HG03520 (cell line): Measurements from ENCODE around the gene ST8SIA2.

Experiments
- ATAC-seq: cut with Tn5 transposase; IDR thresholded peaks from one replicate; pipeline ENCODE4 v1.9.1; 2021; ENCODE audit warnings: mild to moderate bottlenecking, moderate library complexity; ENCODE audit not compliant: unreplicated experiment

ST8SIA2 gene

DNA sequence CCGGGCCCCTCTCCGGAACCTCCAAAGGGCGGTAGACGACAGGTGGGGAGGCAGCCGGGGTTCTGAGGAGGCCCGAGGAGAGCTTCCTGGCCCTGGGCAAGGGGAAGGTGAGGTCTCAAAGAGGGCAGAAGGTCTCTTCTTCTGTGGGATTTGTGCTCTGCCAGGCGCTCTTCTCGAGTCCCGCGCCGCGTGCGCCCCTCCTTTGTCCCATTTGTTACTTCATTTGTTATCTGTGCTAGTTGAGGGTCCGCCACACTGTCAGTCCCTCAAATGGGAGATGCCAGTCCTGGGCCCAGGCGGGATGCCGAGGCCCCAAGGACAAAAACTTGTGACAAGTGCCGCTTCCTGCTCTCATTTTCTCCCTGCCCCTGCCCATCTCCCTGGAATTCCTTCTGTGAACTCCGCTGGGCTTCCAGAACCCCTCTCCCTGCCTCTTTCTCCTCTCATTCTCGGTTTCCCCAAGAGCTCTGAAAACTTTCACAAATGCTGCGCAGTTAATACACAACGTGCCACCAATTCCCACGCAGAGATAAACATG, 1.5 kb downstream of the ST8SIA2 start:
- ATAC-seq = no peak

DNA sequence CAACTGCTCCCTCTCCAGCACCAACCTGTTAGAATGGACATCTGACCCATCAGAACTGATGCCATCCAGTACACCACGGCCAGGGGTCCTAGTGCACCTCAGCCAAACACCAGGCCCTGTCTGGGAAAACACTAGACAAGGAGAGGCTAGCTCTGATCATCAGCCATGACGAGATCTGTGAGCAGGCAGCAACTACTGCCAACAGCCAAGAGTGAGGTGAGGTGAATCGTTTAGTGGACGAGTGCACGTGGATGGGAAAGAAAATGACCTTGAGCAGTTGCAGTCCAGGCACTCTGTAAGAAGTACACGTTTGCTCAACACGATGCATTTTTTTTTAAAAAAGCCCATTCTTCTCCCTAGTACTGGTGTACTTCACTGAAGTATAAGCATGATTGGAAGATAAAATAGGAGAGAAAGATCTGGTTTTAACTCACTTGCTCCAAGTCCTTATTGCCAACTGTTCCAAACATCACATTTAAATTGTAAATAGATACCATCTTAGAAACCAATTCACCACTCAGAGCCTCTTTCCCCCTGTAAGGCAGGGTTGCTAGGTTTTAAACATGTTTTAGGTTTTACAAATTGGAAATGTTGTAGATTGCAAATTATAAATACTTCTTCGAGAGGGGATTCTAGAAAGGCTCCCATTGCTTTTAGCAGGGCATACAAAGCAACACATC, 5.7 kb downstream of the ST8SIA2 start:
- ATAC-seq = no peak

DNA sequence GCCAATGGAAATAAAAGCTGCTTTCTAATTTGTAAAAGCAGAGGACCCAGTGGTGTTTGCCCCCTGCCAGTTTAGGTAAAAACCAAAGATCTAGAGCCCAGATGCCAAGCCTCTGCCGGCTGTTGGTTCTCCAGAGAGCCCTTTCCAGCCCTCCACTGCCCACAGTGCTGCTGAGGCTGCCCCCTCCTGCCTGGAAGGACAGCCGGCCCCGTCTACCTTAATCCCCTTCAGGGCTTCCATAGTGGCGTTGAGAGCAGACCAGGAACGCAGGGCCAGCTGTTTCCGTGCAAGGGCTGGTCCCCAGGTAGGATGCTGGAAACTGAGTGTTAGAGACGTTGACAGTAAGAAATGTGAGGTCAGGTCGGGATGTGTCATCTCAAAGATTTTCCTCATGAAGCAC, 6.9 kb downstream of the ST8SIA2 start:
- no peak for ATAC-seq

- ATAC-seq = no peak
These were observed 7.5 kb downstream of the ST8SIA2 start for GRCh38 chr15:92400980-92401787.

DNA sequence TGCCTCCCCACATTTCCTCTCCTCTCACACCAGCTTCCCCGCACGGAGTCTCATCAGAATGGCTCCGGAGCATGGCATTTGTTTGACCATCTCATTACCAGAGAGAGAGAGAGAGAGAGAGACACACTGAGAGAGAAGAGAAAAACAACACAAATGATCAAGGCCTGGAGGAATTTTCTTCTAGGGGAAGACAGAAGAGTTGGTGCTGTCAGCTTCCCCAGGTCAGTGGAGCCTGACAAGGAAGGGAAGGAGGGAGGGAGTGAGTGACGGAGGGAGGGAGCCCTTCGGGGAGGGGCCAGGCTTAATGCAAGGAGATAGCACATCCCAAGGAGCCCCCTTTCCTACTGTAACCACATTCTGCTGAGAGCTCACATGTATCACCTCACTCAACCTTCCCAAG, 9.1 kb downstream of the ST8SIA2 start:
- ATAC-seq = no peak

DNA sequence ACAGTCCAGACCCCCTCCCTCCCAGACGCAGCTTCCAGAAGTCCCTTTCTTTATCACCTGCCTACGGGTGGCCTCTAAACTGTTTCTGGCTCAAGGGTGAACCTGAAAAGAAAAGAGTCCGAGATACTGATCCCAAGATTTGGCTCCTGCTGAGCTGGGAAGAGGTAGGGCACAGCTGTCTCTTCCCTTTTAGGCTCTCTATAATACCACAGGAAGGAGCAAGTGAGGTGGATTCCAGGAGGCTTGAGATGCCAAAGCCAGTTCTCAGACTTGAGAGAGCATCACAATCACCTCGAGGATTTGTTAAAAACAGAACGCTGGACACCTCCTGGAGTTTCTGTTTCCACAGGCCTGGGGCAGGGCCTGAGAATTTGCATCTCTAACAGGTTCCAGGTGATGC, 12.3 kb downstream of the ST8SIA2 start:
- no peak for ATAC-seq

GRCh38 chr15:92407321-92407720, 13.6 kb downstream of the ST8SIA2 start:
- no peak for ATAC-seq

- ATAC-seq = no peak
These were observed 14.2 kb downstream of the ST8SIA2 start for GRCh38 chr15:92407916-92408315.

DNA sequence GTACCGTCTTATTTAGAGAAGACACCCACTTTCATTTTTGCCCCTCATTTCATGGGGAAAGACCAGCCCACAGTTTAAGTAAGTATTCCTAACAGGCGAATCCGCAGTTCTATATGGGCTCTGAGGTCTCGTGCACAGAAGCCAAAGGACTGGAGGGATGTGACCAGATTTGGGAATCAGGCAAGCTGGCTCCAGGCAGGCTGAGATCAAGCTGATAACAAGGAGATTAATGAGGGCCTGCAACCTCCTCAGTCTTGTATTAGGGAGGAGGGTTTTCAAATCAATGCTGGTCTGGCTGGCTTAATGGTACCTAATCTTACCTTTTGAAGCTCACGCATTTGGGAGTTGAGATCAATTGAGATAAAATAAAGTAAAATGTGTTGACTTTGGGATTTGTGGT, 15.3 kb downstream of the ST8SIA2 start:
- no peak for ATAC-seq

DNA sequence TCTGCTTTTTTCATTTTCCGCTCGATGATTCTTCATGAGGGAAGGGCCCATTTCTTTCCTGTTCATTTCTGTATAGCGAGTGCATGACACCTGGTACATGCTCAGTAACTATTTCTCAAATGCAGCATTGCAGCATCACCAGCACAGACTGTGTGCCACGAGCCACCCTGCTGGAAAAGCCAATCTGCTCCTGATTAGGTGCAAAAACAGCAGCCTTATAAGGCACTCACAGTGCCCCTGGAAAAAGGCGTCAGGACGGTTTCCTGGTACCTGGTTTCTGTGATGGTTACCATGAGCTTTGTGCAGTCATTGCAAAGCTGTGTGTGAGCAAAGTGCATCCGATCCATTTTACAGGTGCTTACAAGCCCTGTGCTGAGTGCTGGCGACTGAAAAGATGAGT, 15.8 kb downstream of the ST8SIA2 start:
- ATAC-seq = no peak

- ATAC-seq = no peak
These were observed 16.9 kb downstream of the ST8SIA2 start for GRCh38 chr15:92410537-92410936.

DNA sequence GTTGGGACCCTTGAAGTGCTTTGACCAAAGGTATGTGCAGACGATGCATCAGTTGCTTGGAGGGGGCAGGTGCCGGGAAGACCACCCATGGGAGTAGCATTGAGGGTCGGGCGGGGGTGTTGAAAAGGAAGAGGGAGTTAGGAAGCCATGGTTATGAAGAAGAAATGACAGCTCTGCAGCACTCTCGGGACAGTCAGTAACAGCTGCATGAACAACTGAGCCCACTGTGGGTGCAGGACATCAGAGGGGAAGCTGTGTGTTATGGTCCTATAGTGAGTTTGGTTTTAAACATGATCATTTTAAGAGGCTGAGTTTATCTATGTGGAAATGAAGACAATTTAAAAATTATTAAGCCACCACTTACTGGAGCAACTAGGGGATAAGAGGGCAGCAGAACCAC, 17.6 kb downstream of the ST8SIA2 start:
- ATAC-seq = no peak

DNA sequence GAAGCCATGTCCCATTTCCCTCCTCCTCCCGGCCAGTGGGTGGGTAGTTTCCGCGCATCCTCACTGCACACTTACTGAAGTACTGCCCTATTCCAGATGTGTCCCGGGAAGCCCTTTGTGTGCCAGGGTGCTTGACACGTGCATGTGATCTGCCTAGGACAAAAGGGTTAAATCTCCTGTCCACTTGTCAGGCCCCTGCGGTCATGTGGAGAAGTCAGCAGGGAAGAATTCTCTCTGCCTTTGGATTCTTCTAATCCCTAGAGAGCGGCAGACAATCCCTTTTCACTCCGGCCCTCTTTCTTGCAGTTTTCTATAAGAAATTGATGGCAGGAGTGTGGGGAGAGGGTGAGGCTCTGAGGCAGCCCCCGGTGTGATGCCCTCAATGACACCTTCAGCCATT, 19.8 kb downstream of the ST8SIA2 start:
- ATAC-seq = no peak

- ATAC-seq = no peak
These were observed 22.1 kb downstream of the ST8SIA2 start for GRCh38 chr15:92415639-92416297.

DNA sequence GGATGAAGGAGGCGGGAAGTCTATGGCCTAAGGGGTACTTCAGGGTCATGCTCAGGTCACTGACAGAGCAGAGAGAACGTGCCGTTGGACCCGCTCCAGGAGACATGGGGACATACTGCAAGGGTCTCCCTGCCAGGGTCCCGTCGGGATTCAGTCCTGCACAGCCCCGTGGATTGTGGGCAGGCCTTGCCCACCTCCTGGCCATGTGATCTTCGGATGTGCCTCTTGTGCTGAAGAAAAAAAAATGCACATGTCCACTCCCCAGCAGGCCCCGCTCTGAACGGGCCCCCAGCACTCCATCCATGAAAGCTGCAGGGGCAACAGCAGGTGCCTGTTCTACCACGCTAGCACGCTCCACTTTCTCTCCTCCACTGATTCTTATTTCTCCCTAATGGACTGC, 22.9 kb downstream of the ST8SIA2 start:
- ATAC-seq = no peak

DNA sequence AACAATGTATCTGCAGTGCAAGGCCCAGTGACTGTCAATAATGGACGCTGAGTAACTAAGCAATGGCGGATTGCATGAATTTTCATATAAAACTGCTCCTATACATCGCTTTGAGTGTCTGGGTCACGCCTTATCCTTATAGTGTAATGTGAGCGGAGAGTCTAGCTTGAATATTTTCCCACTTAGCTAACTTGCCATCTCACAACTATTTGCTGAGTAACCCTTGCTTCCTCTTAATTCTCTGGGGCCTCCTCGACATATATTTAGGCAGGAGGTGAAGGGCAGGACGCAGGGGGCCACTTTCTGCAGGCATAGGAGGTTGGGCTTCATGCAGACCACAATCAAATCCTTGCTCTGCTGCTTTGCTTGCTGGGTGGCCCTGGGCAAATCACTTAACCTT, 24.0 kb downstream of the ST8SIA2 start:
- no peak for ATAC-seq

DNA sequence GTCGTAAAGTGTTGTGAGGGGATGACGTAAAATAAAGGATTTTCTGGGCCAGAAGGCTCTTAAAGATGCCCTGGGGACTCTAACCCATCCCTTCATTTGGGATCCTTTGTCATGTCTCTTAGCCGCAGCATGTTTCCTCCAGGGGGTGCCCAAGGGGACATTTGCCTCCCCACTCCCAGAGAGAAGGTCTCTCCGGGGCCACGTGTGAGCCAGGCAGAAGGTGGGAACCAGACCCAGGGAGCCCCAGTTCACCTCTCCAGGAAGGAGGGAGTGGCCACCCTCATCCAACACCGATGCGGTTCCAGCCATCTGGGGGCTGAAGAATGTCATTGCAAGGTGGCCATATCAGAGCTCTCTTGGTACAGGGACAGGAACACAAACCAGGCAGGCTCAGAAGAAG, 25.2 kb downstream of the ST8SIA2 start:
- ATAC-seq = no peak

- no peak for ATAC-seq
These were observed 28.3 kb downstream of the ST8SIA2 start for GRCh38 chr15:92421976-92422375.

DNA sequence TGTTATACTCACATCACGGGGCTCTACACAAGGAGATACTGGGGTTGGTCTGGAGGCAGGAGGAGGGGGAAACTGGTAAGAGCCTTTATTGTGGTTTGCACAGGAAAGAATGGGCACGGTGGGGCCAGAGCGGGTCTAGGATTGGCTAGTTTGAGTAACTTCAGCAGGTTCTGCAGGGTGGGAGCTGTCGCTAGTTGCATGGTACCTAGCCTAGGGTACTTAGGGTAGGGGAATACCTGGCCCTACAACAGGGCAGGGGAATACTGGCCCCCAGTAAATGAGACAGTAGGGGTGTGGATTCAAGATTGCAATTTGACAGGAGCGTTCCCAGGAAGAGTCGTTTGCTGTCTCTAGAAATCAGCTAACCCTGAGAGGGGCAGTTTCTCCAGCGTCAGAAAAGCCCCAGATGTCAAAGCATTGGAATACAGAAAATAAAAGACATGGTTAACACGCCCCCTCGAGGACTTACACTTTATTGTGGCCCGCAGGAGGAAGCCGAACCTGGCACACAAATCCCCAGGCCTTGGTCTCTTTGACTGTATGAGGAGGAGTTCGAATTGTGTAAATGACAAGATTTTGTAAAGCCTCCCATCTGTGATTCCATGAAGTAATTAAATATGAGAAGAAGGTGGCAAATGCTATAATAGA, 32.0 kb downstream of the ST8SIA2 start:
- no peak for ATAC-seq

DNA sequence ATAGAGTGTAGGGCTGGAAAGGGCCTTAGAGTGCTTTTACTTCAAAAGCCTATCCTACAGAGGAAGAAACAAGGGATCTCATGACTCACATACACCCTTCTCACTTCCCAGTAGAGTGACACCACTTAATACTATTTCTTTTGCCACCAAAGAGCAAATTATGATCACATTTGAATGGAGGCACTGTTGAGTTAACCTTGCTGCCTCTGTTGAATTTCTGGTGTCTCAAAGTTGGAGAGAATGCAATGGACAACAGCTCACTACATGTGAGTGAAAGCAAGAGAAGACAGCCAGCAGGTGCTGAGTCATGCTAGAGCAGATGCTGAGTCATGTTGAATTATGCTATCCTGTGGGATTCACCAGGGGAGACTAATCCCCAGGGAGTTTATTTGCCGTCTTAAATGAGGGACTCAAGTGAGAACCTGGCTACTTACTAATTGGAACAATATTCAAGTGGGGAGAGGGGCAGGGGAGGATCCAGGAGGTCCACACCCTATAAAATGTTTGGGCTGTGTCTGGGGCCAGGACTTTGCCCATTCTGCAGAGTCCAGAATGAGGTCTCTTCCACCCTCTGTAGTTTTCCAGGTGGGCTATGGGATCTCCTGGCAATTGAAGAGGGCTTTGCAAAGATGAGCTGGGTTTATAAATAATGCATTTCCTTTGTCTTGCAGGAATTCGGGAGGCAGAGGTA, 35.8 kb downstream of the ST8SIA2 start:
- no peak for ATAC-seq

DNA sequence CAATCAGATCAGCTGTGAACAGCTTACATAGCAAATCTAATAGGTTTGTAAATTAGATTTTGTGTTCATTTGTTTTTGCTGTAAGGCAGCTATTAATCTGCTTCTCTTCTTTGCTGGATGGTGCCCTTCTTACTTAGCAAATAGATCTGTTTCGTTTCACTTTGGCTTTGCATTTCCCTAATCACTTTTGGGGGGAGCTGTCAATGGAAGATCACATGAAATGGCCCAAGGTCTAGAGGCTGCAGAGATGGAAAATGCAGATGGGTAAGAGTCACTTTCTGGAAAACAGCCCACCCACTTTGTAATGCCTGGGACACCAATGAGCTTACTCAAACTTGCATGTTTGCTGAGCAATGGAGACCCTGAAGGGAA, 36.4 kb downstream of the ST8SIA2 start:
- no peak for ATAC-seq
